Activated naive CD8-positive, alpha-beta T cell treated with anti-CD3 and anti-CD28 coated beads, Interleukin-2, amount 50 U/mL, for 16 hours (primary cell): ENCODE data around the gene GHRHR.

ENCODE experiments used
- DNase-seq: peaks from one replicate; pipeline ENCODE4 v3.0.0-alpha.2; 2020; ENCODE audit warnings: low read depth, low spot score

GHRHR gene

DNA sequence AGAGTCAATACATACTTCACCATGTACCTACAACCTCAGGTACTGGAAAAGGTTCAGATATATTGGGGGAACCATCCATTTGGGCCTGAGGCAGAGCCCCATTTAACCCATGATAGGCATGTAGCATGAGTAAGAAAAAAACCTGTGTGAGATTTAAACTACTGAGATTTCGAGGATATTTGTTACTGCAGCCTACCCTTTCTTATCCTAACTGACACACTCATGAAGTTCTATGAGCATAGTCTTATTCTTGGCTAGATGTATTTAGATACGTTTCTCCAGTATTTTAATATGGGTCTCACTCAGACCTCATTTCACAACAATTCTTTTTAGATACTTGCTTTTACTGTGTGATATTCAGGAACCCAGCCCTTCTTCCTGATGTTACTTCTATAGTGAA lies 39.3 kb downstream of the GHRHR start:
- no peak for DNase-seq

DNA sequence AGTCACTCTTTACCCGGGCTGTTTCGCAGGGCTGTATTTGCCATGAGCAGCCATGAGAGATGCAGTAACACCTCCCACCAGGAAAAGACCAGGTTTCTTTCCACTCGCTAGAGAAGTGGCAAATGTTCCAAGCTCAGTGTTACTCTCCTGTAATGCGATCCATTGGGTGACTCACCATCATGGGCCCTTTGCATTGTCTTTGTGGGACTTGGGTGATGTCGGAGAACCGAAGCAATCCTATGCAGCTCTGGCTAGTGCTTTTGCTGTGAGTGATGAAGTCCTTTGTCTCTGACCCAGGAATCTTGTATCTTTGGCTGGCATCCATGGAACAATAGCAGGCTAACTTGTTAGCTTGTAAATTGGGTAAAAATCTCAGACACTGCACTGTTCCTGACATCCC lies 40.0 kb downstream of the GHRHR start:
- no peak for DNase-seq

DNA sequence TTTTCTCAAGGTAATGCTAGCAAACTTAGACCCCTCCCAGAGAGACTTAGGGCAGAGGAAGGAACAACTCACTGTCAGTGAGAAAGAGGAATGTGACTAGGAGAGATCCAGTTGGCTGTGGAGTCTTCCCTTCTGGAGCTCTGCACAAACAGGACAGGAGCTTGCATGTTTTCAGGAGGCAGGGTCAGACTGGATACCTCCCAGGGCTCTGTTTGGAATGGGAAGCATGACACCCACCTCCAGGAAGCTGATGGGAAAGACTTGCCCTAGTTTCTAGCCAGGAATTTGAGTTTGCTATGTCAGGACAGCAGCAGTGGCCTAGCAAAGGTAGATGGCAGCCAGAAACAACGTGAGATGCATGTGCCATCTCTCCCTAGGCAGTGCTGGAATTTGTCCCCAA lies 40.6 kb downstream of the GHRHR start:
- no peak for DNase-seq

GRCh38 chr7:31006857-31007256 lies 43.1 kb downstream of the GHRHR start:
- DNase-seq: no peak

GRCh38 chr7:31007634-31008033 lies 43.9 kb downstream of the GHRHR start:
- DNase-seq: no peak

- DNase-seq: no peak
Measured at GRCh38 chr7:31014826-31015225, 51.1 kb downstream of the GHRHR start.

- DNase-seq: no peak
Measured at GRCh38 chr7:31017032-31017675, 53.4 kb downstream of the GHRHR start.

GRCh38 chr7:31017721-31018120 lies 54.0 kb downstream of the GHRHR start:
- no peak for DNase-seq

DNA sequence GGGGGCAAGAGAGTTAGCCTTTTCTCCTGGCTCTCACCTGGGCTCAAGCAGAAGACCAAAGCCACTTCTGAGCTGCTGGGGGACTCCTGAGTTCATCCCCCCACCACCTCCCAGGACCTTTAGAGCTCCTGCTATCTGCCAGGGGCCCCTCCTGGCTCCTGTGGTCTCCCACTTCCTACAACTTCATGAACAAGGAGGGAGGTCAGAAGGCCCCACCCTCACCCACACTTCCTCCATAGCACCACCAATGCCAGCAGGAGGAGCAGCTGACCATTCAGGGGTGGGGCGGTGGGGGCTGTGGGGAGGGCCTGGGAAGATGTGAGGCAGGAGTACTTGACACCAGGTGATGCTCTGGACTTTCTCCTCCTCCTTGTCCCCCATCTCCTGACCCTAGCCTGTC lies 55.8 kb downstream of the GHRHR start:
- no peak for DNase-seq

GRCh38 chr7:31020161-31020560 lies 56.4 kb downstream of the GHRHR start:
- no peak for DNase-seq

DNA sequence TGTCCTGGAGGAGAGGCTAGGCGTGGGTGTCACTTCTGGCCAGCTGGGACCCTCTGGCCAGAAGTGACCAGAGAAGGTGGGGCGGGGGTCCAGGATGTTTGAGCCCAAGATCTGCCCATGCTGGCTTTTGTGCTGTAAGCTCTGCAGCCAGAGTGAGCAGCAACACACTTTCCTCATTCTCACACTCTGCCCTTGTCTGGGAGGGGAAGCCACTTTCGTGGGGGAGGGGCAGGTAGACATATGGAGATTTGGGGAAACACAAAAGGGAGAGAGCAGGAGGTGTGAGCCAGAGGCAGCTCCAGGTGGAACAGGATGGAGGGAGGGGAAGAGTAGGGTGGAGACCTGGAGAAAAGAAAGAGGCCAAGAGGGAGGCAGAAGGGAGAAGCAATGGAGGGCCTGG lies 56.9 kb downstream of the GHRHR start:
- DNase-seq: no peak

GRCh38 chr7:31022117-31022516 lies 58.4 kb downstream of the GHRHR start:
- no peak for DNase-seq

- no peak for DNase-seq
Measured at GRCh38 chr7:31022726-31023125, 59.0 kb downstream of the GHRHR start.

GRCh38 chr7:31023877-31024276 lies 60.1 kb downstream of the GHRHR start:
- DNase-seq: no peak

DNA sequence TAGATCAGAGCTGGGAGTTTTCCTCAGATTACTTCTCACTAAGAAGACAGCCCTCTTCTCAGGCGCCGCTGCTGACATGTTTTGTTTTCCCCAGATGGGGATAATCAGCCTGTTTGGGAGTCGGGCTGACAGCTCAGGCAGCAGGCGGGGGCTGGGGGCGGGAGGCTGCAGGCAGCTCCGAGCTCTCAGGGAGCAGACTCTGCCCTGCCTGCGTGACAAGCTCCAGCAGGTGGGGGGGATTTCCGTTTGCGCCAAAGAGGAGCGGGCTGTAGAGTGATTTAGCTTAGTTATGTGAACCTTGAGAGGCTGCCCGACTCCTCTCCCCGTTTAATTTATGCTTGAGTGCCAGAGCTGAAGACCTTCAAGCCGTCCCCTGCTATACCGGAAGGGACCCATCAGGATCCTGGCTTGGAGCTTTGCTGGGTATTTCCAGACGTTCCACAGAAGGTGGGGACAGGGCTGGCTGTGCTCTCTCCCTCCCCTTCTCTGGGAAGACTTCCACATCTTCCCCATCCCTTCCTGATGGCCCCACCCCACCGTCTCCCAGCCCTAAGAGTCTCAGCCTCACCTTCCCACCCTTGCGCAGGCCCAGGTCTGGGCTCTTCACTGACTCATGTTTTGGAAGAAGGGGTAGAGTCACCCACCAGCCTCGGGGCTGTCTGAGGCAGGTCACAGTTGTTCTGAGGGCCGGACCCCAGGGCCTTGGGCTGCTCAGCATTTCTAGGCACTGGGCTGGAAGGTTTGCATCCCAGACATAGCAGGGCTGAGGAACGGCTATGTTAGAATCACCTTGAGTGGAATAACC lies 63.6 kb downstream of the GHRHR start:
- DNase-seq: no peak

DNA sequence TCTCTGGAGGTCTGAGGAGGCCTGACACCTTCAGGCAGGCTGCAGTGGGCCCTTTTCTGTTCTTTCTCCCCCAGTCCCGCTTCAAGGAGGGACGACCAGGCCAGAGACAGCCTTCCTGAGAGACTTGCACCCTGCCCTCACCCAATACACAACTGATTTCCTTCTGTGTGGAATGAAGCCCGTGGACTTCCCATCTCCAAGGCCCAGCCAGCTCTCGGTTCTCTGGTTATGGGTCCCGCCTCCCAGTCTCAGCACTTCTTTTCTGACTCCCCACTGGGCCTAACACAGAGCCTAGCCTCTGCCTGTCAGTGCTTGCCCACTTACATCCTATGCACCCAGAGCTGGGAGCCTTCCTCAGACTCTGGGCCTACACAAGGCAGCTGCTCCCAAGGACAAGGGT lies 64.3 kb downstream of the GHRHR start:
- no peak for DNase-seq

- DNase-seq: no peak
Measured at GRCh38 chr7:31028417-31028992, 64.8 kb downstream of the GHRHR start.
